NCI-H2081 (cell line): ENCODE data around the gene OLFM1.
"Not testable (repeated sequence)": the region's sequence is repeated elsewhere in the genome, so short reads cannot be mapped to it uniquely, and the experiment has no call there.

ENCODE experiments used
- DNase-seq, 2 experiments: peaks; one replicate each; lab custom pipeline; 2025; lab: John Stamatoyannopoulos, UW

The OLFM1 gene

DNA sequence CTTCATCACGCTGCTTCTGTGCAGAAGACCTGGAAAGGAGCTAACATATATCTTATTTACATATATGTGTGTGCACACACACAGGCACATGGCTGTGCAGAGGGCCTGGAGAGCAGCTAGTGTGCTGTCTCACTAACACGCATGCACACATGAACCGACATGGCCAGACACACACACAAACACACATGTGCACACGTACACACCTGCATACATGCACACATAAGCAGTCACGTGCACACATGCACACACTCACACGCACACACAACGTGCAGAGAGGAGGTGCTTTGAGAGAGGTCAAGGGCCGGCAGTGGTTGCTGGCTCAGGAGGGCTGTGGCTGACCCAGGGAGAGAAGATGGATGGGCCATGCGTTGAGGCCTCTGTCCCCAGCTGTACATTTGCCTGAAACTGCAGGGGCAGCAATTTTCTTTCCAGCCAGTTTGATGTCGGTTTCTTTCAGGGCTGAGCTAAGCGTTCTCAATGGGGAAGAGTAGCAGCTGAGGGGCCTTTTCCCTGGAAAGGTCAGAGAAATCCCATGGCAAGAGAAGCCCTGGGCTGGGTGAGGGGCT lies 66.7 kb downstream of the OLFM1 start:
- no peak for DNase-seq

DNA sequence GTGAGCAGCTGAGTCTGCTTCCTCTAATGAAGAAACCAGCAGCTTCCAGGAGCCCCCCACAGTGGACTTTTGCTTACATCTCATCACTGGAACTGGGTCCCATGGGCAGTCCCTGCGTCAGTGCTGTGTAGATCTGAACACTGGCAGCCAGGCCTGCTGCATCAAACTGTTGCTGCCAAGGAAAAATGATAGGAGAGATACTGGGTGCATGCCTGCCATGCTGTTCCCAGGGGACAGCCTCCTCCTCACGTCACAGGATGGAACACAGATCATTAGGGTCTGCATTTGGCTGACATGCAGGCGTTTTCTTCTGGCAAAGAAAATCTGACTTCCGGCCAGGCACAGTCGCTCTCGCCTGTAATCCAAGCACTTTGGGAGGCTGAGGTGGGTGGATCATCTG lies 67.9 kb downstream of the OLFM1 start:
- DNase-seq: no peak

DNA sequence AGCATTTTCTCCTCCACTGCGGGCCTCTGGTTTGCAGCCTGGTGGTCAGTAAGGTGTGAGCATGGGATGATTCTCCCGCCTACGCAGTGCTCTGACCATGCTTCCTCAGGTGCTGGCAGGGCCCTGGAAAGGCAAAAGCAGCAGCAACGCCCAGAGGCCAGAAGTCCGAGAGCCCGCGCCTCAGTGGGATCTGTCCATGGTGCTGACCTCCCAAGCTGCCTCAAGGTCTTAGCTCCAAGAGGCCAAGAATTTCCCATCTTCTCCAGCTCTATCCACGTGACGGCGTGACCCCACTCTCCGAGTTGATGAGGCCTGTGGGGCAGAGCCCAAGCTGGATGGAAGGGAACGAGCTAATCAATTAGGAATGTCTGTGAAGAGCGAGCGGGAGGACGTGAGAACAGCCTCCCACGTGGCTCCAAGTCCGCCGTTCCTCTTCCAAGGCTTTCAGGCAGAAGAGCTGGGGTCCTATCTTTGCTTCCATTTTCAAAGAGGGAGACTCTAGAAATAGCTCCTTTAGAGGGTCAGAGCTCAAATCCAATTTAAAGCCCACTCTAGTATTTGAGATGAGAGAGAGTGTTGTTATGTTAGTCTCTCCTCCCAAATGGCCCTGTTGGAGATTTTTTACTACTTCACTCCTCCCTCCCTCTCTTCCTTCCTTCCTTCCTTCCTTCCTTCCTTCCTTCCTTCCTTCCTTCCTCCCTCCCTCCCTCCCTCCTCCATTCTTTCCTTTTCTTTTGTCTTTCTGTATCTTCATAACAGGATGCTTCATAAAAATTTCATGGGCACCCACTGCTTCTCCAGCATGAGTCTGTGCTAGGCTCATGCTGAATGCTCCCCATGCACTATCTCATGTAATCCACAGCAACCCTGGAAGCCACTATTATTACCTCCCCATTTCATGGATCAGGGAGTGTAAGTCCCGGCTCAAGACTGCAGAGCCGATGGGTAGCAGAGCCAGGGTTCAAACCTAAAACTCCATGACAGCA lies 69.3 kb downstream of the OLFM1 start:
- DNase-seq: no peak

GRCh38 chr9:135157856-135158563 lies 70.5 kb downstream of the OLFM1 start:
- no peak for DNase-seq

DNA sequence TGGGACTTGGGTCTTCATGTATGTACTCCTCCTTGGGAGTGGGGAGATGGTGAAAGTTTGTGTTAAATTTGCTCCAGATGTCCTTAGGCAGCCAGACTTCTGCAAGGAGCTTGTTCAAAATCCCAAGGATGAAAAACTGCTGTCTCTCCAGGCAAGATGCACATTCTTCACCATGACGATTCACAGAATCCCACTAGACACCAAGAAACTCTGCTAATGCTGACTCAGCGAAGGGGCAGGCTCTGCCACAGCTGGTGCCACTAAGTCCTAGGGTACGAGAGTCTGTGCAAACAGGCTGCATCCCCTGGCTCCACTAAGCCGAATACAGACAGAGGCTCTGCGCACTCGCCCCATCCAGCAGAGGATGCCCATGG lies 71.1 kb downstream of the OLFM1 start:
- DNase-seq: no peak

GRCh38 chr9:135159801-135160200 lies 72.3 kb downstream of the OLFM1 start:
- DNase-seq: no peak

DNA sequence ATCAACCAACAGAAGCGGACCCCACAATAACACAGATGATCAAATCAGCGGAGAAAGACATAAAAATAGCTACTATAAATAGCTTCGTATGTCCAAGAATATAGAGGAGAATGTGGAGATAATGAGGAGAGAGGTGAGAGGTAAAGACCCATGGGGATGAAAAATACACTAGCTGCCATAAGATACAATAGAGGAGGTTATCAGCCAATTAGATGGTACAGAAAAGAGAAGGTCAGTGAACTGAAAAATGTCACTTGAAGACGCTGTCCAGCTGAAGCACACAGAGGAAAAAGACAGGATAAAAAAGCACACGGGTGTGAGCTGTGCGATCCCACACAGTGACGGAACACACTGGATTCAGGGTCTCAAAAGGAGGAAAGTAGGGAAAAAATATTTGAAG lies 73.4 kb downstream of the OLFM1 start:
- DNase-seq: no peak

GRCh38 chr9:135162599-135162998 lies 75.1 kb downstream of the OLFM1 start:
- not testable (repeated sequence) for DNase-seq

DNA sequence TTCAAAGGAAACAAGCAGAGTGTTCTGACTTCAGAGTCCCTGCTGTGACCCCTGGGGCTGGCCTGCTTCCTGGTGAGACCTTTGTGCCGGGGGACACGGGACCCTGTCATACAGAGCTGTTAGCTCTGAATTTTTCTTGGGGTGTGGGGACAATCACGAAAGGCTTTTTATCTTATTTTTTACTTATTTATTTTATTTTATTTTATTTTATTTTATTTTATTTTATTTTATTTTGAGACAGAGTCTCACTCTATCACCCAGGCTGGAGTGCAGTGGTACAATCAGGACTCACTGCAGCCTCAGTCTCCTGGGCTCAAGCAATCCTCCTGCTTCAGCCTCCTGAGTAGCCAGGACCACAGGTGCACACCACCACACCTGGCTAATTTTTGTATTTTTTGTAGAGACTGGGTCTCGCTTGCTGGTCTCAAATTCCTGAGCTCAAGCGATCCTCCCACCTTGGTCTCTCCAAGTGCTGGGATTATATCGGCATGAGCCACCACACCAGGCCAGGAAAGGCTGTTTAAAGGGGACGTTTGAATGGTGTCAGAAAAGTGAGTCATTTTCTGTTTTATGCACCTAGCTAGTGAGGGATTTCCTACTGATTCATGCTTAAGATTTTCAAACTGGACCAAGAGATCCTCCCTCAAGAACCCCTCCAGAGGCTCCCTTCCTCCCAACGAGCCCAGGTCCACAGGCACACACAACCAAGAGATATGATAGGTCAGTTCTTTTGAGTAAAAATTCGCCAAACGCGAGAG lies 75.7 kb downstream of the OLFM1 start:
- no peak for DNase-seq

DNA sequence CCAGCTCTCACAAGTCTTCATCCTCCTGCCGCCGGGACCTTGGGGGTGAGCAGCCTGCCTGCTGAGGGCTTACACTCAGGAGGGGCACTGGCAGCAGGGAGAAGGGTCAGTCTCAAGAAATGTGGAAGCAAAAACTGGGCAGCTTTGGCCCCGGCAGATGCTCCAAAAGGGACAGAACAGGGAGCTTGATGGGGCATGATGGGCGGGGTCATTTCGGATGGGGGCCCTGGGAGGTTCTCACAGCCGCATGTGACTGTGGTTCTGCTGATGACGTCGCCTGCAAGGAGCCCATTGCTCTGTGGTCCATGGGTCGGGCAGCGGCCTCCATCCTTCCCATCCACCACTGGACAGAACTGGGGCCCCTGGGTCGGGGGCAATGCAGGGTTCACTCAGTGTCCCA lies 76.6 kb downstream of the OLFM1 start:
- no peak for DNase-seq

- DNase-seq: no peak
Measured at GRCh38 chr9:135165003-135165711, 77.7 kb downstream of the OLFM1 start.

DNA sequence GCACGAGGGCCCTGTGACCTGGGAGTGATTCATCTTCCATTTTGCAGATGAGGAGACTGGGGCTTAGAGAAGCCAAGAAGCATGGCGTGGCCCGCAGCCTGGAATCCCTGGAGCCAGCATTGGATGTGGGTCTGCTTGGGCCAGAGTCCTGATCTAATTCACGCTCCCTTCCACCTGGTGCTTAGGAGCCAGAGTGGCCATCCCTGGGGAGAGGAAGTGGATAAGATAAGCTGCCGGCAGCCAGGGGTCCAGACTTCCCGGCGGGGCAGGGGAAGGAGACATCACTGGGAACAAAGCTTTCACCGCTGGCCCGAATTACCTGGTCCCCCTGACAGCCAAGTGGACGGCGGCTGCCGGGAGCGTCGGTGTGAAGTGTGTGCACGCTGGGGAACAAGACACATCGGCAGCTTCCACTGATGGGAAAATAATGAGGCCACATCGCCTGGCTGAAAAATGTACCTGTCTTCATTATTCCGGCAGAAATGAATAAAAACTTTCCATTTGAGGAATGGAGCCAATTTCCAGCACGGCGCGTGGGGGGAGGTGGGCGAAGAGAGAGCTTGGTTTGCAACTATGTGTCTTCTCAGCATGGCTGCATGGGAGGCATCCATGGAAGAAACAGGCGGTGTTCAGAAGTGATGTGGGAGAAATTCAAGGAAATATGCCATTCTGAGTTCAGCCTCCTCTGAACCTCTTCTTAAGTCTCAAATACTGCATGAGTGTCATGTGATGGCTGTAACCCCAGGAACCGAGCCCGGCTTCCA lies 78.5 kb downstream of the OLFM1 start:
- no peak for DNase-seq

DNA sequence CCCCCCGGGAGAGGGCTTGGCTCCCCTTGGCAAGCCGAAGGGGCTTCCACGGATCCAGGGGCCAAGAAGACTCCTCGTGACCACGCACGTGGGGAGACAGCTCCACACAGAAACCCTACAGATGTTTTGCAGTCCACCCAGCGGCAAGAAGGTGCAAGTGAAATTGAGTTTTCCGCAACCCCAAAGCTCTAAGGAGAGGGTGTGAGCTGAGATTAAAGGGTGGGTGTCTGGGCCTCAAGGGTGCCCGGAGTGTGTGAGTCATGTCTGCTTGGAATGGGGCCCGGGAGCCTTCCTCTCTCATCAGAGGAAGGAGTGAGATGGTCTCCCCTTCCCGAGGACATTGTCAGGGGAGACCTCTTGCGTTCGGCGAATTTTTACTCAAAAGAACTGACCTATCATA lies 79.1 kb downstream of the OLFM1 start:
- DNase-seq: no peak

- DNase-seq: no peak
Measured at GRCh38 chr9:135167356-135167755, 79.9 kb downstream of the OLFM1 start.

DNA sequence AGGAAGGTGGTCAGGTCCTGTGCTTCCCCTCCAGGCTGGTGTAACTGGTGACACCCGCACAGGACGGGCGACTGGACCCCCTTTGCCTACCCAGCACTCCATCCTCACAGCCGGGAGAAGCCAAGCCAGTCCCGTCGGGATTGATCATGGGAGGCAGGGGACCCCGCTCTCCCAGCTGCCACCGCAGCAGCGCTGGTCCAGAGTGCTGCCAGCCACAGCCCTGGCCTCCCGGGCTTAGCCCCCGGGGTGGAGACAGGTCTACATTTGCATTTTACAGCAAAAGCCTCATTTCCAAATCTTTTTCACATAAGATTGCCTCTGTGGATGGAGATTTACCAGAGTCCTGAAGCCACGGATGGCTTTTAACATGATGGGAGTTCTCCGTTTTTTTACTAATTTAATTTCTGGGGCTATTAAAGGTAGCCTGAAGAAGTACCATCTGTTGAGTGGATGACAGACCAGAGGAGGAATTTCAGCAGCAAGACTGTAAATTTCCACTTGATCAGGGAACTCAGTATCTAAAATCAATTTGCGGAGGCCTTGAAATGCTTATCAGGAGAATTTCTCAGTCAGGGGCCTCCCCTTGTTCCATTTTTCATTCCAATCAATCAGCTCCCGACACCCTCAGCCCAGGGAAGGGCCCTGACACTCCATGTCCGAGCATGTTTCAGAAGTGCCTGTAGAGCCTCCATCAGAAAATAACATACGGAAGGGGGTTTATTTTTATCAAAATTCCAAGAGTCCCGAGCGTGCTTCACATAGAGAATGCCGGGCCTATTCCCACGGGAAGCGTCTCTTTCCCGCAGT lies 80.6 kb downstream of the OLFM1 start:
- no peak for DNase-seq

GRCh38 chr9:135169709-135170226 lies 82.3 kb downstream of the OLFM1 start:
- DNase-seq: no peak

DNA sequence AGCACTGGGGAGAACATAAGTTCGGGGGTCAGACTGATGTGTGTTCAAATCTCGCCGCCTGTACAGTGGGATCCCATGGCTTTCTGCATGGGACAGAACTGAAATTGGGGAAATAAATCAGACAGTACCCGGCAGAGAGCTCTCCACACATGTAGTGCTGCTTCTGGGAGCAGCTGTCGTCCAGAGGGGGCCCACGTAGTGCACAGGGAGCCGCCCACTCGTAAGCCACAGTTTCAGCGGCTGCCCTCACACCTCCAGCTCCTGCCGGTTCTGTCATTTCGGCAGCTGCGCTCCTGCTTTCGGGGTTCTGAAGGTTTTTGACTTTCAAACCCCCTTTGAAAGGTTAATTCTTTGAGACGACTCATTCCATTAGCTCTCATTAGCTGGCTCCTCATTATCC lies 83.1 kb downstream of the OLFM1 start:
- no peak for DNase-seq
